ENCODE measurements around the gene RBFOX2.

DNA sequence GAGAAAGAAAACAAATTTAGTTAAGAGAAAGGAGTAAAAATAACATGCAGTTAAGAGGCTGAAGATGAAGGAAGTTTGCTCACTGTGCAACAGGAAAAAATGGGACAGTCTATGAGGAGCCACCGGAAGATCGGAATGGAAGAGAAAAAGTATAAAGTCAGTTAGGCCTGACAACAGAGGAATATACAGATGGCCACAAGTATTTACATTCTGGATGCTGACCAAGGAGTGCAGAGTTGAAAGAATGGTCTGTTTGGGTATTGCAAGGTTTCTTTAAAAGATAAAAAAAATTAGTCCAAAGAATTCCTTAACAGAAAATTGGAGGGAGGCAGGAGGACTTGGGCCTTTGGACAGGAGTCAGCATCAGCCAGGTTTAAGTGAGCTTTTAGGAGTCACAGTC is 37.5 kb downstream of the RBFOX2 start:
- TF ChIP-seq, protein P1, sequence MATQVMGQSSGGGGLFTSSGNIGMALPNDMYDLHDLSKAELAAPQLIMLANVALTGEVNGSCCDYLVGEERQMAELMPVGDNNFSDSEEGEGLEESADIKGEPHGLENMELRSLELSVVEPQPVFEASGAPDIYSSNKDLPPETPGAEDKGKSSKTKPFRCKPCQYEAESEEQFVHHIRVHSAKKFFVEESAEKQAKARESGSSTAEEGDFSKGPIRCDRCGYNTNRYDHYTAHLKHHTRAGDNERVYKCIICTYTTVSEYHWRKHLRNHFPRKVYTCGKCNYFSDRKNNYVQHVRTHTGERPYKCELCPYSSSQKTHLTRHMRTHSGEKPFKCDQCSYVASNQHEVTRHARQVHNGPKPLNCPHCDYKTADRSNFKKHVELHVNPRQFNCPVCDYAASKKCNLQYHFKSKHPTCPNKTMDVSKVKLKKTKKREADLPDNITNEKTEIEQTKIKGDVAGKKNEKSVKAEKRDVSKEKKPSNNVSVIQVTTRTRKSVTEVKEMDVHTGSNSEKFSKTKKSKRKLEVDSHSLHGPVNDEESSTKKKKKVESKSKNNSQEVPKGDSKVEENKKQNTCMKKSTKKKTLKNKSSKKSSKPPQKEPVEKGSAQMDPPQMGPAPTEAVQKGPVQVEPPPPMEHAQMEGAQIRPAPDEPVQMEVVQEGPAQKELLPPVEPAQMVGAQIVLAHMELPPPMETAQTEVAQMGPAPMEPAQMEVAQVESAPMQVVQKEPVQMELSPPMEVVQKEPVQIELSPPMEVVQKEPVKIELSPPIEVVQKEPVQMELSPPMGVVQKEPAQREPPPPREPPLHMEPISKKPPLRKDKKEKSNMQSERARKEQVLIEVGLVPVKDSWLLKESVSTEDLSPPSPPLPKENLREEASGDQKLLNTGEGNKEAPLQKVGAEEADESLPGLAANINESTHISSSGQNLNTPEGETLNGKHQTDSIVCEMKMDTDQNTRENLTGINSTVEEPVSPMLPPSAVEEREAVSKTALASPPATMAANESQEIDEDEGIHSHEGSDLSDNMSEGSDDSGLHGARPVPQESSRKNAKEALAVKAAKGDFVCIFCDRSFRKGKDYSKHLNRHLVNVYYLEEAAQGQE (IDR thresholded peaks at IDR 0.05; ENCODE audit: insufficient read depth in 1 of 2, low read depth in 2 of 2, low read length in 1 of 2) = no peak
- TF ChIP-seq SIN3A (IDR thresholded peaks at IDR 0.05; ENCODE audit: borderline replicate concordance, insufficient read depth, low read depth, low read length) = no peak
- TF ChIP-seq, protein P2, sequence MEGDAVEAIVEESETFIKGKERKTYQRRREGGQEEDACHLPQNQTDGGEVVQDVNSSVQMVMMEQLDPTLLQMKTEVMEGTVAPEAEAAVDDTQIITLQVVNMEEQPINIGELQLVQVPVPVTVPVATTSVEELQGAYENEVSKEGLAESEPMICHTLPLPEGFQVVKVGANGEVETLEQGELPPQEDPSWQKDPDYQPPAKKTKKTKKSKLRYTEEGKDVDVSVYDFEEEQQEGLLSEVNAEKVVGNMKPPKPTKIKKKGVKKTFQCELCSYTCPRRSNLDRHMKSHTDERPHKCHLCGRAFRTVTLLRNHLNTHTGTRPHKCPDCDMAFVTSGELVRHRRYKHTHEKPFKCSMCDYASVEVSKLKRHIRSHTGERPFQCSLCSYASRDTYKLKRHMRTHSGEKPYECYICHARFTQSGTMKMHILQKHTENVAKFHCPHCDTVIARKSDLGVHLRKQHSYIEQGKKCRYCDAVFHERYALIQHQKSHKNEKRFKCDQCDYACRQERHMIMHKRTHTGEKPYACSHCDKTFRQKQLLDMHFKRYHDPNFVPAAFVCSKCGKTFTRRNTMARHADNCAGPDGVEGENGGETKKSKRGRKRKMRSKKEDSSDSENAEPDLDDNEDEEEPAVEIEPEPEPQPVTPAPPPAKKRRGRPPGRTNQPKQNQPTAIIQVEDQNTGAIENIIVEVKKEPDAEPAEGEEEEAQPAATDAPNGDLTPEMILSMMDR (IDR thresholded peaks at IDR 0.05) = no peak

Data from Panc1 (cell line).